NCI-H2029 treated with DMSO at 0.1 percent for 48 hours (cell line): ENCODE data around the gene RALGPS1.

Experiments used
- DNase-seq: peaks from one replicate; lab custom pipeline; 2025; lab: John Stamatoyannopoulos, UW

RALGPS1 gene

DNA sequence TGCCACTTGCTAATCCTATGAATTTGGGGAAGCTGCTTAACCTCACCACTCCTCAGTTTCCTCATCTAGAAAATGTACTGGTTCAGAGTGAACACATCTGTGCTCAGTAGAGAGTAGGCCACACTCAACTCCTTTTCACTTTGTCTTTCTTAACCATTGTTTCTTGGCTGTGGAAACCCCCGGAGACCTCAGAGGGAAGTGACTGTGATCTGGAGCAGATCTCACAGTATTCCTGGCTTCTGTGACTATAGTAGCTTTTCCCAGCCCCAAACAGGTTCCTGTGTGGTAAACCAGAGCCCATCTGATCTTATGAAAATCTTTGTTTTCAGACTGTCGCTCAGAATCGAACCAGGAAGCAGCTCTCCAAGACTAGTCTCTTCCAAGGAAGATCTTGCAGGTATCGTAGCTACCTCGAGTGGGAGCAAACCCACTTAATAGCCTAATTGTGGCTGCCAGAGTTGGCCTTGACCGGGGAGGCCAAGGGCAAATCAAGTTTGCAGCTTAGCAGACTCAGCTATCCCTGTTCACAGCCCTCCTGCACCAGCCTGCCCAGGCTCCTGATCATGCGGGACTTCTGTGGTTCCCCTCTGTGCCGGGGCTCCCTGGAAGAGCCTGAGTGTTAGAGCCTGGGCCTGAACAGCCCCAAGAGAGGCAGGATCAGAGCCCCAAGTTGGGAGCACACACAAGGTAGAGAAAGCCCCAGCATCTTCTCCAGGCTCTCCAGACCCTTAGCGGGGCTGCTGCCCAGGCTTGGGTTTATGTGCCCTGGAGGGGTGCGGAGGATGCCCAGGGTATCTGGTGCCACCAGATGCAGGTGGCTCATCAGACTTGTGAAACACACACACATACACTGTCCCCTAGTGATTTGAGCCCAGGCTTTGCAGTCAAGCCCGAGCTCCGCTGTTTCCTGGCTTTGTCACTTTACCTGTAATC lies 260.1 kb downstream of the RALGPS1 start:
- DNase-seq: no peak

- DNase-seq: no peak
Measured at GRCh38 chr9:127175319-127175715, 260.7 kb downstream of the RALGPS1 start.

- no peak for DNase-seq
Measured at GRCh38 chr9:127175764-127176163, 261.2 kb downstream of the RALGPS1 start.

GRCh38 chr9:127176631-127177030 lies 262.0 kb downstream of the RALGPS1 start:
- DNase-seq: no peak

GRCh38 chr9:127177231-127177630 lies 262.6 kb downstream of the RALGPS1 start:
- DNase-seq: no peak

DNA sequence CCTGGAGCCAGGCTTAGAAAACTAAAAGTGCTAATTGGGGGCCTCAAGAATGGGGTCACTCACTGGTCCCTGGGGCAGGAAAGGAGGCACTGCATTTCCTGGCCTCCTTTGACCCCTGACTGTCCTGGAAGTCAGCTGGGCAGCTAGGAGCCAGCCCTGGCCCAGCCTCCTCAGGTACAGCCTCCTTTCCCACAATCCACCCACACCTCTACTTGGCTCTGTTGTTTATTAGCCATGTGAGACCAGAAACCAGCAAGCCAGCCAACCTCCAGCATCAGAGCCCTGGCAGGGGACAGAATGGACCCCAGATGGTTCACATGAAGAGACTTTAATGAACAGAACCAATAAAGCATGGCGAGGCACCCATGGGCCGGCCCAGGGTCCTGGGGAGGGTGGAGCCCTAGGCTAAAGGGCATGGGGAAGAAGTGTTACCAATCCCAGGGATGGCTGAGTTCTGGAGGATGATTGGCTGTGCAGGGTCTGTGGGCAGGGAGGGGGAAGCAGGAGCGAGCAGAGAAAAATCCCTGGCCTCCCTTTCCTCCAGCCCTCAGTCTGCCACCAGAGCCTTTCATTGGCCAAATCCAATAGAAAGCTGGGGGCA lies 263.2 kb downstream of the RALGPS1 start:
- DNase-seq: no peak

- no peak for DNase-seq
Measured at GRCh38 chr9:127178686-127179632, 264.4 kb downstream of the RALGPS1 start.

GRCh38 chr9:127179633-127180441 lies 265.3 kb downstream of the RALGPS1 start:
- no peak for DNase-seq

- DNase-seq: no peak
Measured at GRCh38 chr9:127180457-127181314, 266.1 kb downstream of the RALGPS1 start.

GRCh38 chr9:127181315-127181580 lies 266.7 kb downstream of the RALGPS1 start:
- DNase-seq: no peak

- DNase-seq: no peak
Measured at GRCh38 chr9:127181595-127182190, 267.1 kb downstream of the RALGPS1 start.

DNA sequence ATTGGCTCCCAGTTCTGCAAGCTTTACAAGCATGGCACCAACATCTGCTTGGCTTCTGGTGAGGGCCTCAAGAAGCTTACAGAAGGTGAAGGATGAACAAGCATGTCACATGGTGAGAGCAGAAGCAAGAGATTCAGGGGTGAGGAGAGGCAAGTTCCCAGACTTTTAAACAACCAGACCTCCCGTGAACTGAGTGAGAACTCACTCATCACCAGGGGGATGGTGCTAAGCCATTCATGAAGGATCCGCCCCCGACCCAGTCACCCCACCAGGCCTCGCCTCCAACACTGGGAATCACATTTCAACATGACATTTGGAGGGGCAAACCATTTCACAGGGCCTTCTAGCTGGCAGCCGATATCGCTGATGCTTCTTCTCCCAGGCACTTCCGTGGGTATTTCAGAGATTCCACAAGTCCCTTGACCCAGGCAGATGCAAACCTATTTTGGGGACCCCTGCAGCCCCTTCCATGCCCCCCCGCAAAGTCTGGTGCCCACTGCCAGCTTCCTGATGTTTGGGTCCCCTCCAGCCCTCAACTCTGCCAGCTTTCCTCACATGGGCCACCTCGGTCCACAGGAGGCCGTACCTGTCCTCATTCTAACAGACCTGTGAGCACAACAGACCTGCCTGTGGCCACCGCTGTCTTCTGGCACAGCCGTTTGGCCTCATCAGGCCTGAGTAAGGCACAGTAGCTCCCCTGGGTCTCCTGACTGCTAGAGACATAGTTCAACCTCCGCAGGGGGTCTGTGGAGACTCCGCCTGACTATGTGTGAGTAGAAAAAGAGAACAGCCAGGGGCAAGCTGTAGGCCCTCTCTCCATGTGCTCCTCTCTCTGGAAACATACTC lies 268.5 kb downstream of the RALGPS1 start:
- no peak for DNase-seq

GRCh38 chr9:127183814-127184582 lies 269.4 kb downstream of the RALGPS1 start:
- DNase-seq: no peak

DNA sequence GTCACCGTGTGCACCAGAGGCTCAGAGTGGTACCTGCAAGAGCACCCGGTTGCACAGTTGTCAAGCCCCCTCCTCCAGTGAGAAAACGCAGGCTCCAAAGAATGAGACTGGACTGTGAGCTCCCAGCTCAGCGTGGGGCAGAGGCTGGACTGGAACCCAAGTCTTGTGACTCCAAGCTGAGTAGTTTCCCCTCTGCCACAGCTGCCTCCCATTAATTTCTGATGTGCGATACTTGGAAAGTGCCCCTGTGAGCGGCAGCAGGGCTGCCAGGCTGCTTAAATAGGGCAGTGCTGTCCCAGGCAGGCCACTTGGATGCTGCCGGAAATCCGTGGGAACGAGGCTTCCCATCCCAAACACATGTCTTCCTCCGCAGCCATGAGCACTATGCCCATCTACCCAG lies 270.1 kb downstream of the RALGPS1 start:
- DNase-seq: no peak

- DNase-seq: no peak
Measured at GRCh38 chr9:127185181-127185580, 270.6 kb downstream of the RALGPS1 start.

- no peak for DNase-seq
Measured at GRCh38 chr9:127185931-127186781, 271.6 kb downstream of the RALGPS1 start.

DNA sequence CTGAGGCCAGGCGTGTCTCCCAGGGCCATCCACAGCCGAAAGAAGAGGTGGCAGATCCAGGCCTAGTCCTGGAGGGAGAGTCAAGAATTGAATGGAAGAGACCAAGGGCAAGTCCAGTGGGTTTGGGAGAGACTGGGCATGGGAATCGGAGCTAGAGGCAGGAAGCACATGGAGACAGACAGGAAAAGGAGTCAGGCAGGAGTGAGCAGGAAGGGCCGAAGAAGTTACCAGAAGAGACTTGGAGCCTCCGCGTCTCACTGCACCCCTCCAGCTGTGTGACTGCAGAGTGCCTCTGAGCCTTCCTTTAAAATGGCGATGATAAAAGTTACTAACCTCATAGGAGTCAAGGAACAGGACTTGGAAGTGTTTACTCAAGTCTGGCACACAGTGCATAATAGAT lies 272.2 kb downstream of the RALGPS1 start:
- no peak for DNase-seq
